ENCODE results near the gene LIPM.

GRCh38 chr10:88803641-88804040 is 1.1 kb downstream of the LIPM start:
- no peak for TF ChIP-seq CTCF (IDR thresholded peaks at IDR 0.05; ENCODE audit: low read length)
- TF ChIP-seq EZH2 (optimal IDR thresholded peaks at IDR 0.05; ENCODE audit: low read depth, low read length): no peak
